ENCODE results near the gene PRDM15.

- TF ChIP-seq CTCF (conservative IDR thresholded peaks at IDR 0.05 in 1 of 2, IDR thresholded peaks at IDR 0.05 in 1 of 2; ENCODE audit: low read depth in 1 of 2, low read length in 2 of 2) = no peak
- no peak for TF ChIP-seq EZH2 (IDR thresholded peaks at IDR 0.05; ENCODE audit: low read length, missing control alignments)
These were observed 20.5 kb upstream of the PRDM15 start for GRCh38 chr21:41899426-41900202.

All from fibroblast of lung (primary cell).